IMR-90 (cell line): ENCODE data around the gene ZNF337. TPM values are rescaled to one million over a fixed set of nuclear protein-coding genes. Genes with fewer than 3 reads are reported as not detected.

Experiments
- ATAC-seq: fragments of 200-7000 bp; cut with Tn5 transposase; 2 replicates; pipeline ENCODE4 v1.9.1; 2020; ENCODE audit warnings: low read depth, mild to moderate bottlenecking, moderate library complexity
- BruUV-seq: library from RNA; stranded (reverse); fragments of 400-500 nt; replicated peaks from 2 replicates; lab custom pipeline; 2021; lab: Mats Ljungman, UMichigan
- CTCF ChIA-PET: fragments of 300-600 bp; formaldehyde crosslinking; extraction: SDS; loops from one replicate; lab custom pipeline; 2021; ENCODE audit warnings: antibody characterized with exemption; lab: Yijun Ruan, JAX
- POLR2A ChIA-PET: fragments of 300-600 bp; sonication (Branson Sonifier 250); formaldehyde crosslinking; loops from one replicate; lab custom pipeline; 2022; ENCODE audit warnings: antibody characterized with exemption; ENCODE audit not compliant: unreplicated experiment; lab: Charles Lee
- DNase-seq: peaks from one replicate; pipeline ENCODE4 v3.0.0; 2013
- H2AFZ ChIP-seq: replicated peaks from 2 replicates; pipeline ENCODE3; 2013; ENCODE audit warnings: low read length, mild to moderate bottlenecking; ENCODE audit not compliant: poor library complexity
- H2AK5ac ChIP-seq: 2 replicates; pipeline ENCODE4 v1.6.1; 2013; ENCODE audit warnings: low read depth, low read length, inconsistent platforms
- H2AK9ac ChIP-seq: replicated peaks from 2 replicates; pipeline ENCODE3; 2013; ENCODE audit warnings: mild to moderate bottlenecking, low read depth, low read length, moderate library complexity; ENCODE audit not compliant: poor library complexity
- H2BK120ac ChIP-seq: 2 replicates; pipeline ENCODE4 v1.6.1; 2013; ENCODE audit warnings: low read depth, low read length, inconsistent platforms
- H2BK15ac ChIP-seq: 3 replicates; pipeline ENCODE4 v1.6.1; 2013; ENCODE audit warnings: low read depth, low read length, inconsistent platforms
- H2BK20ac ChIP-seq: 2 replicates; pipeline ENCODE4 v1.6.1; 2013; ENCODE audit warnings: low read depth, mild to moderate bottlenecking, inconsistent platforms, low read length, moderate library complexity
- H2BK5ac ChIP-seq: 2 replicates; pipeline ENCODE4 v1.6.1; 2013; ENCODE audit warnings: mild to moderate bottlenecking, low read depth, low read length, inconsistent platforms; ENCODE audit not compliant: poor library complexity, severe bottlenecking
- H3K14ac ChIP-seq: replicated peaks from 2 replicates; pipeline ENCODE4 v1.6.1; 2013; ENCODE audit warnings: low read depth, low read length, inconsistent platforms
- H3K18ac ChIP-seq: 2 replicates; pipeline ENCODE4 v1.6.1; 2013; ENCODE audit warnings: low read depth, low read length, control low read depth
- H3K23ac ChIP-seq: 2 replicates; pipeline ENCODE4 v1.6.1; 2013; ENCODE audit warnings: low read depth, low read length, inconsistent platforms
- H3K27ac ChIP-seq: 2 replicates; pipeline ENCODE4 v1.5.1; 2013; ENCODE audit warnings: mild to moderate bottlenecking, control low read depth, low read length; ENCODE audit not compliant: insufficient read depth
- H3K27me3 ChIP-seq: 2 replicates; pipeline ENCODE4 v1.6.1; 2013; ENCODE audit warnings: low read length; ENCODE audit not compliant: control insufficient read depth, insufficient read depth
- H3K36me3 ChIP-seq: 2 replicates; pipeline ENCODE4 v1.6.1; 2013; ENCODE audit warnings: low read length, mixed read lengths; ENCODE audit not compliant: control insufficient read depth, insufficient read depth
- H3K4ac ChIP-seq: 2 replicates; pipeline ENCODE4 v1.6.1; 2013; ENCODE audit warnings: low read depth, low read length, inconsistent platforms
- H3K4me1 ChIP-seq: 2 replicates; pipeline ENCODE4 v1.6.1; 2013; ENCODE audit warnings: low read length, mixed read lengths; ENCODE audit not compliant: control insufficient read depth, insufficient read depth
- H3K4me2 ChIP-seq: 2 replicates; pipeline ENCODE4 v1.6.1; 2013; ENCODE audit warnings: low read depth, mild to moderate bottlenecking, control low read depth, low read length, moderate library complexity
- H3K4me3 ChIP-seq: 2 replicates; pipeline ENCODE4 v1.5.1; 2013; ENCODE audit warnings: low read depth, mild to moderate bottlenecking, control low read depth, low read length, moderate library complexity; ENCODE audit not compliant: insufficient read depth
- H3K56ac ChIP-seq: 2 replicates; pipeline ENCODE4 v1.6.1; 2013; ENCODE audit warnings: low read length, inconsistent platforms; ENCODE audit not compliant: insufficient read depth; ENCODE audit errors: extremely low read depth
- H3K79me1 ChIP-seq, 2 experiments: 2 replicates each; pipeline ENCODE4 v1.6.1; 2013; ENCODE audit warnings: low read length in 2 of 2, inconsistent platforms in 1 of 2, low read depth in 1 of 2
- H3K9ac ChIP-seq: 2 replicates; pipeline ENCODE4 v1.6.1; 2013; ENCODE audit warnings: low read depth, low read length, control low read depth
- H3K9me1 ChIP-seq: 2 replicates; pipeline ENCODE4 v1.6.1; 2013; ENCODE audit warnings: low read length, inconsistent platforms; ENCODE audit not compliant: insufficient read depth
- H3K9me3 ChIP-seq: 2 replicates; pipeline ENCODE4 v1.6.1; 2013; ENCODE audit warnings: low read length; ENCODE audit not compliant: control insufficient read depth, insufficient read depth
- H4K20me1 ChIP-seq: 2 replicates; pipeline ENCODE4 v1.6.1; 2013; ENCODE audit warnings: low read length, inconsistent platforms; ENCODE audit not compliant: insufficient read depth
- H4K5ac ChIP-seq: 2 replicates; pipeline ENCODE4 v1.6.1; 2013; ENCODE audit warnings: mild to moderate bottlenecking, low read depth, low read length, control low read depth
- H4K8ac ChIP-seq, 2 experiments: 2 replicates each; pipeline ENCODE4 v1.6.1; 2013; ENCODE audit warnings: low read depth in 2 of 2, low read length in 2 of 2, control low read depth in 1 of 2, inconsistent platforms in 1 of 2
- H4K91ac ChIP-seq: 2 replicates; pipeline ENCODE4 v1.6.1; 2013; ENCODE audit warnings: low read depth, low read length, inconsistent platforms; ENCODE audit not compliant: insufficient read depth
- FOS ChIP-seq: fragments of 150-350 bp; IDR thresholded peaks from 2 replicates; pipeline ENCODE4 v1.6.1; 2016; ENCODE audit warnings: low read depth, low read length
- MXI1 ChIP-seq: IDR thresholded peaks from 2 replicates; pipeline ENCODE4 v1.6.1; 2012; ENCODE audit warnings: low read depth, mild to moderate bottlenecking, low read length, moderate library complexity, borderline replicate concordance
- POLR2A ChIP-seq: IDR thresholded peaks from 2 replicates; pipeline ENCODE4 v1.6.1; 2012; ENCODE audit warnings: mild to moderate bottlenecking, low read depth, low read length
- SMC3 ChIP-seq: fragments of 150-350 bp; IDR thresholded peaks from 2 replicates; pipeline ENCODE4 v1.6.1; 2016; ENCODE audit warnings: low read depth, mild to moderate bottlenecking, antibody characterized with exemption, low read length, moderate library complexity
- WGBS, 2 experiments: methylation state at CpG; one replicate each; pipeline versions ENCODE4 v1.1.5 to v1.1.7; 2013; ENCODE audit warnings: missing lambda C conversion rate in 2 of 2; ENCODE audit not compliant: insufficient read length in 1 of 2; ENCODE audit errors: extremely low coverage in 2 of 2; 5-methylcytosine and 5-hydroxymethylcytosine counted together
- dilution Hi-C: fragments of 300-500 bp; cut with HindIII; formaldehyde crosslinking; loops from one replicate; pipeline ENCODE4 v1.14.3; 2018; ENCODE audit warnings: low sequenced_read_pairs; ENCODE audit not compliant: unreplicated experiment
- in situ Hi-C: fragments of 300-500 bp; cut with MboI; formaldehyde crosslinking; loops from 3 replicates; pipeline ENCODE4 v1.14.3; 2019; ENCODE audit warnings: low sequenced_read_pairs, inconsistent platforms, mixed read lengths
- intact Hi-C: fragments of 100-400 bp; cut with micrococcal nuclease; formaldehyde crosslinking; loops from 2 replicates; pipeline ENCODE4 v1.10.0; 2022
- polyA plus RNA-seq, 3 experiments: library from polyadenylated mRNA; depleted of rRNA; stranded (reverse); fragments of >200 nt; gene quantifications; 2 replicates each; pipeline ENCODE4 v1.2.3, GENCODE V29; 2012; ENCODE audit warnings: low replicate concordance in 1 of 3
- total RNA-seq: library from RNA; depleted of rRNA; stranded (reverse); fragments of >200 nt; gene quantifications from 2 replicates; pipeline ENCODE4 v1.2.3, GENCODE V29; 2012
- TF ChIP-seq, protein P1 (sequence below): fragments of 150-350 bp; IDR thresholded peaks from 2 replicates; pipeline ENCODE4 v1.6.1; 2017; ENCODE audit warnings: mild to moderate bottlenecking, antibody characterized with exemption, low read length, low read depth

Gene ZNF337
- total and polyA plus RNA-seq, 2 of the 4 experiments (the other 2 are of a cell fraction) = 10.4 to 16.5 TPM

DNA sequence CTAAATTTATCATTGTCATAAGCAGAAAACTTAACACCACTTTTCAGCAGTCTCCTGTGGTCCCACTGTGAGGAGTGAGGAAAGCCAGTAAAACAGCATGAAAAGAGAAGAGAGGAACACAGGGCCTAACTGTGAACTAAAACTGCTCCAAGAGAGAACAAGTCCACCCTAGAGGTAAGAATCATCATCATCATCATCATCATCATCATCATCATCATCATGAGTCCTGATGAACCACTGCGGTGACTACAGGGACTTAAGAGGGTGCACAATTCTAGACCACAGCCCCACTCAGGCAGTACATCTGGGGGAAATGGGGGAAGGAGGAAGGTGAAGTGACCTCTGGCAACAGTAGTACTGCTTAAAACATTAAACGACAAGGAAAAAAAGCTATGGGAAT, 13.6 kb downstream of the ZNF337 start:
- H3K36me3 ChIP-seq = peaks cover 28% of the 10 kb centered on the region
- H3K23ac ChIP-seq = no peak overlapping the region
- H3K4me2 ChIP-seq = no peak overlapping the region
- BruUV-seq = no TSS peak
- no peaks in the 10 kb centered on the region for H3K9me3 ChIP-seq
- no peak overlapping the region for H2AK9ac ChIP-seq
- H3K4me1 ChIP-seq = no peaks in the 10 kb centered on the region
- H2BK120ac ChIP-seq = no peak overlapping the region
- no peak overlapping the region for H2AFZ ChIP-seq
- H3K9ac ChIP-seq = no peak overlapping the region
- peaks cover 6% of the 10 kb centered on the region; the same call in 1 of the 2 replicates for H3K9me1 ChIP-seq
- H3K27ac ChIP-seq = no peak overlapping the region
- no CpG with 5 or more reads among the region's 2 CpGs for WGBS, 2 experiments
- no peaks in the 10 kb centered on the region for H3K27me3 ChIP-seq
- DNase-seq (no peak), ATAC-seq (no peak)
- dilution Hi-C loops (no loop called here), intact Hi-C loops (no loop called here), in situ Hi-C loops (loop anchor here (25.0 kb wide), 3 partner anchors 304 to 696 kb away; partner anchors contain the start of gene APMAP)
- H3K79me1 ChIP-seq = peaks cover 17 to 18% of the 10 kb centered on the region in 2 experiments; a peak in 3 of 4 replicates
- H4K5ac ChIP-seq = no peak overlapping the region
- H3K56ac ChIP-seq = no peak overlapping the region
- CTCF ChIA-PET = no interaction called here
- no peak overlapping the region for H4K8ac ChIP-seq
- H4K91ac ChIP-seq = no peak overlapping the region
- no peak overlapping the region for H2BK5ac ChIP-seq
- H3K4me3 ChIP-seq = no peak overlapping the region
- no peak overlapping the region for H3K14ac ChIP-seq
- H3K4ac ChIP-seq = no peak overlapping the region
- H2AK5ac ChIP-seq = no peak overlapping the region
- H3K18ac ChIP-seq = no peak overlapping the region
- no peak overlapping the region for H2BK20ac ChIP-seq
- TF ChIP-seq FOS (no peak), MXI1 (no peak), POLR2A (no peak), SMC3 (no peak)
- TF ChIP-seq, protein P1, sequence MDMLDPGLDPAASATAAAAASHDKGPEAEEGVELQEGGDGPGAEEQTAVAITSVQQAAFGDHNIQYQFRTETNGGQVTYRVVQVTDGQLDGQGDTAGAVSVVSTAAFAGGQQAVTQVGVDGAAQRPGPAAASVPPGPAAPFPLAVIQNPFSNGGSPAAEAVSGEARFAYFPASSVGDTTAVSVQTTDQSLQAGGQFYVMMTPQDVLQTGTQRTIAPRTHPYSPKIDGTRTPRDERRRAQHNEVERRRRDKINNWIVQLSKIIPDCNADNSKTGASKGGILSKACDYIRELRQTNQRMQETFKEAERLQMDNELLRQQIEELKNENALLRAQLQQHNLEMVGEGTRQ = no peak
- POLR2A ChIA-PET = no interaction called here
- H2BK15ac ChIP-seq = no peak overlapping the region
- no peaks in the 10 kb centered on the region; the same call in 1 of the 2 replicates for H4K20me1 ChIP-seq
